NK-92 (cell line): Measurements from ENCODE around the gene COA3.
"Not testable (repeated sequence)": the region's sequence is repeated elsewhere in the genome, so short reads cannot be mapped to it uniquely, and the experiment has no call there.

Experiments used
- DNase-seq: peaks from one replicate; lab custom pipeline; 2025; ENCODE audit not compliant: unreplicated experiment; lab: John Stamatoyannopoulos, UW

COA3 gene

GRCh38 chr17:42782166-42783061, 16.1 kb downstream of the COA3 start:
- DNase-seq = no peak

GRCh38 chr17:42781639-42782165, 16.8 kb downstream of the COA3 start:
- no peak for DNase-seq

- DNase-seq = no peak
Measured at GRCh38 chr17:42780851-42781638, 17.5 kb downstream of the COA3 start.

DNA sequence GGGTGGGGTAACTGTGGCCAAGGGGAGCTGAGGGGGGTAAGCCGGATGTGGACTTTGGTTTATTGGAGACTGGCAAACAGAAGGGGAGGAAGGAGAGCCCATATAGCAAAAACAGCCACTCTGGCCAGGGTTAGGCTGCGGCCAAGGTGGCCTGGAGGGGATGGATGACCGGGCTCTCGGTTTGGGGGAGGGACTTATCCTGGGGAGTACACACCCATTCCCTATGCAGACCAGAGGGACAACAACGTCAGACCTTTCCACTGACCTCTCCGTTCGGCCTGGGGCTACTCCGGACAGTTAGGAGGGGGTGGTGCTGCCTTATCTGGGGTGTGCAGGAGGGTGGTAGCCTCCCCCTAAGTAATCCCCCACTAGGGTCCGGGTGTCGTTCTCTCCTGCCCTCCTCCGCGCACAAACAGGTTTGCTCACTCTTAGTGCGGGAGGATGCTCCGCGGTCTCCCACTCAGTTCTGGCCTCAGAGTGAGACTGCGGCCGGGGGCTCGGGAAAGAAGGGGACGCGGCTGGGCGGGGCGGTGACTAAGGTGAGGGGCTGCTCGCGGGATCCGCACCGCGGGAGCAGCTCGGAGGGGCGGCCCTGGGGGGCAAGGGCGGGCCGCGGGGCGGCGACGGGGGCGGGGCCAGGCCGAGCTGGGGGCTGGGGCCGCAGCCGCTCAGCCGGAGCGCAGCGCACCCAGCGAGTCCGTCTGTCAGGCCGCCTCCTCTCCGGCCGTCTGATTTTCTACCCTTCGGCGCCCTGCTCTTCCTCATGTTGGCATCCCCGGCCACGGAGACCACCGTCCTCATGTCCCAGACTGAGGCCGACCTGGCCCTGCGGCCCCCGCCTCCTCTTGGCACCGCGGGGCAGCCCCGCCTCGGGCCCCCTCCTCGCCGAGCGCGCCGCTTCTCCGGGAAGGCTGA, 18.3 kb downstream of the COA3 start, which contains the start of gene WNK4:
Gene WNK4, plus strand, starts transcription at position 675 of the 915 bp plus-strand sequence. Its CDS starts 89 bp downstream, at position 764.
- DNase-seq = no peak

- DNase-seq = no peak
Measured at GRCh38 chr17:42779304-42779935, 19.1 kb downstream of the COA3 start.

GRCh38 chr17:42778570-42778969, 19.9 kb downstream of the COA3 start:
- DNase-seq = no peak

DNA sequence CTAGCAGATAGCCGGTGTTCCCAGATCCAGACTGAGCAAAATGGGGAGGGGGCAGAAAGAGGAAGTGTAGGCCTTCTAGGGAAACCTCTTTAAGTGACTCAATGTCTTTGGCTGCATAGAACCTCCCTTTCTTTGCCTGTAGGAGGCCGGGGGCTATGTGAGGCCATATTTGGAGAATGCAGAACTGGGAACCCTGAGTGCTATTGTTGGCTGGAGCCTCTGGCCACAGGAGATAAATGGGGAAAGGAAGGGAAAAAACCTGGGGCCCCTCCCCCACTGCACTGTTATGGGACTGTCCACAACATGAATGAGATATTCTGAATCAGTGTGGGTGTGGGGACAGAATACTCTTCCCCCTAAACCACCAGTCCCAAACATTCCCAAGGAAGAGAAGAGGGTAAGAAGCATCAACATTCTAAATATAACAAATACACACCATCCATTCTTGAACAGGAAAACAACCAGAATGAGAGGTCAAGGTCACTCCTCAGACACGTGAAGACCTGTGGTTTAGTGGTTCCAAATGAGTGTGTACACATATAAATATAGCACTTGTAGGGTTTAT, 22.9 kb downstream of the COA3 start:
- no peak for DNase-seq

GRCh38 chr17:42774066-42774745, 24.3 kb downstream of the COA3 start:
- DNase-seq = no peak

GRCh38 chr17:42773290-42774035, 25.0 kb downstream of the COA3 start, which contains the start of gene VPS25:
TSS of gene VPS25 (plus strand) at chr17:42773449. CDS start at chr17:42773476, 27 bp downstream.
- DNase-seq = no peak

DNA sequence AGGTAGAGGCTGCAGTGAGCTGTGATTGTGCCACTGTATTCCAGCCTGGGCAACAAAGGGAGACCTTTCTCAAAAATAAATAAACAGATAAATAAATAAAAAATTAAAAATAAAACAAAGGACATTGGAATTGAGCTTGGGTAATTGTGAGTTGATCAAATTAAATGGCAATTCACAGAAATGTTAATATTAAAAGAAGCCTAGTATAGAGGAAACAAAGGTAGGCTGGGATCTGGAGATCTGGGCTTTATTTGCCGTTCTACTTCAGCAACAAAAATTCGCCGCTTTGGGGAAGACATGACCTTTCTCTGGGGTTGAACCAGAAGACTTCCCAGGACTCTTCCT, 25.6 kb downstream of the COA3 start:
- DNase-seq = no peak

DNA sequence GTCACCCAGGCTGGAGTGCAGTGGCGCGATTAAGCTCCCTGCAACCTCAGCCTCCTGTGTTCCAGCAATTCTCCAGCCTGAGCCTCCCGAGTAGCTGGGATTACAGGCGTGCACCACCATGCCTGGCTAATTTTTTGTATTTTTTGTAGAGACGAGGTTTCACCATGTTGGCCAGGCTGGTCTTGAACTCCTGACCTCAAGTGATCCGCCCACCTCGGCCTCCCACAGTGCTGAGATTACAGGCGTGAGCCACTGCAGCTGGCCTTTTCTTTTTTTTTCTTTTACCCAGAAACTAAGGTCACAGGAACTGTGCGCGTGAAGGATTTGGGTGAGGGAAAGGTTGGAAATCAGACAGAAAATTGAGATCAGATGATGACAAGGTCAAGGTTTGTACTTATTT, 28.5 kb downstream of the COA3 start:
- DNase-seq = not testable (repeated sequence)

DNA sequence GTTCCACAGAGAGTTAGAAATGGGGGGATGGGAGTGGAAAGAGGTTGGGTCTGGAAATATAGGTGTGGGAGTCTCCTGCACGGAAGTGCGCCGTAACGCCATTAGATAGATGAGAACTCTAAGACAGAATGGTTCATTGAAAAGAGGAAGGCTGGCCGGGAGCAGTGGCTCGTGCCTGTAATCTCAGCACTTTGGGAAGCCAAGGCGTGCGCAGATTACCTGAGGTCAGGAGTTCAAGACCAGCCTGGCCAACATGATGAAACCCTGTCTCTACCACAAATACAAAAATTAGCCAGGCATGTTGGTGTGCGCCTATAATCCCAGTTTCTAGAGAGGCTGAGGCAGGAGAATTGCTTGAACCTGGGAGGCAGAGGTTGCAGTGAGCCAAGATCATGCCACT, 30.5 kb downstream of the COA3 start:
- not testable (repeated sequence) for DNase-seq

DNA sequence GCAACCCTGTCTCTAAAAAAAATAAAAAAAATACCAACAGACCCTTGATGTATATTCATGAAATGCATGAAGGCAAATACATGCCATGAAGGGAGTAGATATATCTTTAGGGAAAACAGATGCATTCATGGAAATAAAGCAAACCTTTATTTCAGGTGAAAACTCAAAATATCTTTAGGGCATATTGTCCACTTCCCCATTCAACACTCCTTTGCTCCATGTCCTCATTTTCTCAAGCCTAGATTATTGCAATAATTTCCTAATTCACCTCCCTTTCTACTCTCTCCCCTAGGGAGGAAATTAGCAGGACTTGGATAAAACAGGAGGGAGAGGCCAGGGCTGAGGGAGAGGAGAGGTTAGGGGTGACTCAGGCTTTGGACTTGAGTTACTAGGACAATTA, 31.0 kb downstream of the COA3 start:
- no peak for DNase-seq

DNA sequence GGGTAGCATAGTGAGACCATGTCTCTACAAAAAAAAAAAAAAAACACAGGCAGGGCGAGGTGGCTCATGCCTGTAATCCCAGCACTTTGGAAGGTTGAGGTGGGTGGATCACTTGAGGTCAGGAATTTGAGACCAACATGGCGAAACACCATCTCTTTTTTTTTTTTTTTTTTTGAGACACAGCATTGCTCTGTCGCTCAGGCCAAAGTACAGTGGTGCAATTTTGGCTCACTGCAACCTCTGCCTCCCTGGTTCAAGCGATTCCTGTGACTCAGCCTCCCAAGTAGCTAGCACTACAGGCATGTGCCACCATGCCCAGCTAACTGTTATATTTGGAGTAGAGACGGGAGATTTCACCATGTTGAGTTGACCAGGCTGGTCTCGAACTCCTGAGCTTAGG, 32.4 kb downstream of the COA3 start:
- no peak for DNase-seq

GRCh38 chr17:42761638-42762037, 36.9 kb downstream of the COA3 start:
- no peak for DNase-seq

DNA sequence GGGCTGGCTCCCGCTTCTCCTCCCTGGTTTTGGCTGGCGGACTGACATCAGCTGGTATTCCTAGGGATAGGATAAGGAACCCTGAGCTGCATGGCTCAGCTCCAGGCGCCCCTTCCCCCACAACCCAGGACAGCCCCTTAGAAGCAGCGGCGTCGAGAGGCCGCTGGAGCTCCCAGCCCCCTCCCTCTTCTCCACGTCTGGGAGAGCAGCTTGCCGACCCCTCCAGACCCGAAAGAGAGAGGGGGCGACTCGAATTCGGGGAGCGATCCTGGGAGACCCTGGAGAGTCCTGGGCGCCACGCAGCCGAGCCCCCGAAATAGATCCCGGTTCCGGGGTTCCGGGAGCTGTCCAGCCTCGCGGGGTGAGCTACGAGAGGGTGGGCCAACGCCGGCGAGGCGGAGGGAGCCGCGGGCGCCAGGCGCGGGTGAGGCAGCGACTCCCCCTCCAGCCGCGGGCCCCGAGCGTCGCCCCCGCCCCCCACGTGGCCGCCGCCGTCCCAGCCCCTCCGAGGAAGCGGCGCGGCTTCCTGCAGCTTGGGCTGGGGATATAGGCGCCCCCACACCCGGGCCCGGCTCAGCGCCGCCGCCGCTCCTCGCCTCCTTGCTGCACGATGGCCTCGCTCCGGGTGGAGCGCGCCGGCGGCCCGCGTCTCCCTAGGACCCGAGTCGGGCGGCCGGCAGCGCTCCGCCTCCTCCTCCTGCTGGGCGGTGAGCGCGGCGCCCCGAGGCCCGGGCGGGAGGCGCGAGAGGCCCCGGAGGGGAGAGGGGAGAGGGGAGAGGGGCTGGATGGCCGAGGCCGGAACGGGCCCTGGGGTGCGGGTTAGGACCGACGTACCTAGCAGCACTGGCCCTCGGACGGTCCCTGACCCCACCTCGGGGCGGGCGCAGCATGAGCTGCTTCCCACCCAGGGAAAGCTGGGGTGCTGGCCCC, 37.6 kb downstream of the COA3 start, which contains the start of gene RAMP2:
Gene RAMP2, plus strand, starts transcription at position 576 of the 930 bp plus-strand sequence. Its CDS starts 35 bp downstream, at position 611.
- DNase-seq = no peak

- no peak for DNase-seq
Measured at GRCh38 chr17:42759982-42760651, 38.4 kb downstream of the COA3 start.
